Epithelial cell of proximal tubule (primary cell): ENCODE results near the gene AGPAT2. TPM values are rescaled to one million over a fixed set of nuclear protein-coding genes. Genes with fewer than 3 reads are reported as not detected.

ENCODE experiments used
- DNase-seq: peaks from one replicate; pipeline ENCODE4 v3.0.0-alpha.2; 2011; ENCODE audit warnings: low read depth
- H3K4me3 ChIP-seq: 2 replicates; pipeline ENCODE4 v1.5.1; 2011; ENCODE audit warnings: low read depth, mild to moderate bottlenecking, low read length
- total RNA-seq: library from RNA; depleted of rRNA; stranded (reverse); fragments of >200 nt; gene quantifications from 2 replicates; pipeline ENCODE4 v1.2.3, GENCODE V29; 2015
- TF ChIP-seq, protein P1 (sequence below): conservative IDR thresholded peaks from 2 replicates; pipeline ENCODE4 v1.5.1; 2012; ENCODE audit warnings: low read depth, mild to moderate bottlenecking, low read length

The AGPAT2 gene
- total RNA-seq, 1 donor from 2014 or later, result 40.5 TPM

DNA sequence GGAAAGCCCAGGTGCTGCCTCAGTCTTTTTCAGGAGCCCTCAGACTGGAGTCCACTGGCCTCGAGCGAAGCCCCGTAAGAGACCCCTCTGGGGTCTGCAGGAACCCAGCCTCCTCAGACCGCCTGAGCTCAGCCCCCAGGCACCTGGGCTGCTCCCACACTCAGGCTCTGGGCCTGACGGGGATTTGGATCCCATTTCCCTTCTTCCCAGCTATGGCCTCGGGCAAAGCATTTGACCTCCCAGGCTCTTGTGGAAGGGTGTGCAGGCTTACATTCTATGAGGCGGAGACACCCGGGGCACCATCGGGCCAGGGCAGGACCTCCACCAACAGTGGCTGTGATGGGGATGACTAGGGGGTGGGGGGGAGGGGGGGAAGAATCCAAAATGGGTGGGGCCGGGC lies 4.5 kb downstream of the AGPAT2 start:
- TF ChIP-seq, protein P1, sequence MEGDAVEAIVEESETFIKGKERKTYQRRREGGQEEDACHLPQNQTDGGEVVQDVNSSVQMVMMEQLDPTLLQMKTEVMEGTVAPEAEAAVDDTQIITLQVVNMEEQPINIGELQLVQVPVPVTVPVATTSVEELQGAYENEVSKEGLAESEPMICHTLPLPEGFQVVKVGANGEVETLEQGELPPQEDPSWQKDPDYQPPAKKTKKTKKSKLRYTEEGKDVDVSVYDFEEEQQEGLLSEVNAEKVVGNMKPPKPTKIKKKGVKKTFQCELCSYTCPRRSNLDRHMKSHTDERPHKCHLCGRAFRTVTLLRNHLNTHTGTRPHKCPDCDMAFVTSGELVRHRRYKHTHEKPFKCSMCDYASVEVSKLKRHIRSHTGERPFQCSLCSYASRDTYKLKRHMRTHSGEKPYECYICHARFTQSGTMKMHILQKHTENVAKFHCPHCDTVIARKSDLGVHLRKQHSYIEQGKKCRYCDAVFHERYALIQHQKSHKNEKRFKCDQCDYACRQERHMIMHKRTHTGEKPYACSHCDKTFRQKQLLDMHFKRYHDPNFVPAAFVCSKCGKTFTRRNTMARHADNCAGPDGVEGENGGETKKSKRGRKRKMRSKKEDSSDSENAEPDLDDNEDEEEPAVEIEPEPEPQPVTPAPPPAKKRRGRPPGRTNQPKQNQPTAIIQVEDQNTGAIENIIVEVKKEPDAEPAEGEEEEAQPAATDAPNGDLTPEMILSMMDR, result no peak
- no peak overlapping the region for H3K4me3 ChIP-seq
- DNase-seq, result no peak

DNA sequence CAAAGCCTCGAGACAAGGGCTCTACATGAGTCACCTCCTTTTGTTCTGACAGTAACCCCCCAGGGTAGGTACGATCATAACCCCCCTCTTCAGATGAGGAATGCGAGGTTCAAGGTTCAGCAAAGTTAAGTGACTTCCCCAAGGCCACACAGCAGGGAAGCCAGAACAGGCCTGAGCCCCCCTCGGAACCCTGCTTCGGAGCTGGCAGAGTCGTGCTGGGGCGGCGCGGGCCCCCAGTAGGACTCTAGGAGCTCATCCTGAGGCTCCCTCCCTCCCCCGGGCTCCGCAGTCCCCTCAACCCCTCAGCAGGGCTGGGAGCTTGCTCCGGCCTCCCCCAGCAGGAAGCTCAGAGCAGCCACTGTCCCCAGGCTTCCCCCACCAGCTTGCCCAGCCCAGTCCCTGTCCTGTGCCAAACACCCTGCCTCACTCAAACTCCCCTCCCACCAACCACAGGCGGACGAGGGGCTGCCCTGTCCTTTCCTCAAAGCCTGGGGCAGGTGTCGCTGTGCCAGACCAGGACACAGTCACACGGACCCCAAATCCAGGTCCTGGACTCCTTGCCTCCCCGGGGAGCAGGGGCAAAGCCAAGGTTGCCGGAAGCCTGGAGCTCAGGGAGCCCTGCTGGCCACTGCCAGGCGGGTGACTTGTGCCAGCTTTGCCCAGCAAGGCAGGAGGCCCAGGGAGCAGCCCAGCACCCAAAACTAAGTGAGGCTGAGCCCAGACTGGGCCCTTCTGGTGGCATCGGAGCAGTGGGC lies 5.1 kb downstream of the AGPAT2 start:
- no peak overlapping the region for H3K4me3 ChIP-seq
- TF ChIP-seq, protein P1, result no peak

DNA sequence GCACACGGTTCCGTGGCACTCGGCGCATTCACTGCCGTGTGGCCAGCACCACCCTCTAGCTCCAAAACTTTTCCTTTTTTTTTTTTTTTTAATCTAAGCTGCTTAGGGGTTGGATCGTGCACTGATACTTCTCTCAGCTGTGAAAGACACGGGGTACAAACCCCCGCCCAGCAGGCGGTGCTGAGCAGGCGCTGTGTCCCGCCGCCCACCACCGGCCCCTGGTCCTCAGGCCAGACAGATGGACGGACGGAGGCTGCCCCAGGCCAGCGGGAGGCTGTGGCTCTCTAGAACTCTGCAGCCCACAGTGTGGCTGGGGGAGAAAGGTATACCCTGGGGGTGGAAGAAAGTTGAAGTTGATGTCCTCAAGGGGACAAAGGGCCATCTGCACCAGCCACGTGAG lies 6.2 kb downstream of the AGPAT2 start:
- DNase-seq, result no peak
- no peak overlapping the region for H3K4me3 ChIP-seq
- TF ChIP-seq, protein P1, result no peak

More for the DNA sequence above, 5.1 kb downstream of the AGPAT2 start:
- DNase-seq, result no peak

DNA sequence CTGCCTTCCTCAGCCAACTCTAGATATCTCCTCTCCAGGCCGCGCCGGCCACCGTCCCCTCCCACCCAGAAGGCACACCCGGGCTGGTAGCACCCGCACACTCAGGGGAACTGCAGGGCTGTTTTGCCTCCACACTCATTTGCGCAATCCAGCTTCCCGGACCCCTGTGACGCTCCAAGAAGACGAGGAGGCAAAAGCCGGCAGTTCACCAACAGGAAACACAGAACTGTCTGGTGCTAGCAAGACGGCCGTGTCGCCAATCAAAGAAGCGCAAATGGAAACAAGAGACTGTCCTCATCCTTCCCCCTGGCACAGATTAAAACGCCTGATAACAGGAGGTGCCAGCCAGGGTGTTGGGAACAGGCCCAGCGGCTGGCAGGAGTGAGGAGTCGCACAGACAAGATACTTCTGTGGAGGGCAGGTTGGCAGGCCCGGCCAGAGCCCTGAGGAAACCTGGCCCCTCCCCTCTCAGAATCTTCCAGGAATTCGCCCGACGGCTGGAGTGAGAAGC lies 7.8 kb downstream of the AGPAT2 start:
- DNase-seq, result no peak
- TF ChIP-seq, protein P1, result no peak
- no peak overlapping the region for H3K4me3 ChIP-seq

DNA sequence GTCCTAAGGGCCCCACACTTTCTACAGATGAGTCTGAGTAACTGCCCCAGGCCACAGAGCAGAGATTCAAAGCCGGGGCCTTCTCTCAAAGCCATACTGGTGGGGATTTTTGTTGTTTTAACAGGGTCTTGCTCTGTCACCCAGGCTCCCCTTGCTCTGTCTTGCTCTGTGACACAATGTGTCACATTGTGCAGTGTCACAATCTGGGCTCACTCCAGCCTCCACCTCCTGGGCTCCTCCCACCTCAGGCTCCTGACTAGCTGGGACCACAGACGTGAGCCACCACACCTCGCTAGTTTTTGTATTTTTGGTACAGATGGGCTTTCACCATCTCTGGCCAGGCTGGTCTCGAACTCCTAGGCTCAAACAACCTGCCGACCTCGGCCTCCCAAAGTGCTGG lies 8.6 kb downstream of the AGPAT2 start:
- no peak overlapping the region for H3K4me3 ChIP-seq
- no peak for DNase-seq
- TF ChIP-seq, protein P1, result no peak

DNA sequence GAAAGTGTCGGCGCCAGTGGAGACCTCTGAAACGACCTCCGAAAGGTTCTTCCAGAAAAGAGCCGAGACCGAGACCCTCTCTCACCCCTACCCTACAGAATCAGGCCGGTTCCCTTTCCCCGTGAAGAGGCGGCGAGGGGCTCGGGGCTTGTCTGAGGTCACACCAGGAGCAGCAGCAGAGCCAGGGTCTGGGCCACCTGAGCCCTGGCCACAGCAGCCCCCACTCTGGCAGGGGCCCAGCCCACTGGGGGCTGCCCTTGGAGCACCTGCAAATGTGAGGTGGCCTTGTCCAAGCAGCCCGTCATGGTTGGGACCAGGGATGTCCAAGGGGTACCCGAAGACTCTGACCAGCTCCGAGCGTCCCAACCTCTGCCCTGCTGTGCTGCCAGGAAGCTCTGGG lies 9.2 kb downstream of the AGPAT2 start:
- DNase-seq, result no peak
- TF ChIP-seq, protein P1, result no peak
- H3K4me3 ChIP-seq, result no peak overlapping the region

DNA sequence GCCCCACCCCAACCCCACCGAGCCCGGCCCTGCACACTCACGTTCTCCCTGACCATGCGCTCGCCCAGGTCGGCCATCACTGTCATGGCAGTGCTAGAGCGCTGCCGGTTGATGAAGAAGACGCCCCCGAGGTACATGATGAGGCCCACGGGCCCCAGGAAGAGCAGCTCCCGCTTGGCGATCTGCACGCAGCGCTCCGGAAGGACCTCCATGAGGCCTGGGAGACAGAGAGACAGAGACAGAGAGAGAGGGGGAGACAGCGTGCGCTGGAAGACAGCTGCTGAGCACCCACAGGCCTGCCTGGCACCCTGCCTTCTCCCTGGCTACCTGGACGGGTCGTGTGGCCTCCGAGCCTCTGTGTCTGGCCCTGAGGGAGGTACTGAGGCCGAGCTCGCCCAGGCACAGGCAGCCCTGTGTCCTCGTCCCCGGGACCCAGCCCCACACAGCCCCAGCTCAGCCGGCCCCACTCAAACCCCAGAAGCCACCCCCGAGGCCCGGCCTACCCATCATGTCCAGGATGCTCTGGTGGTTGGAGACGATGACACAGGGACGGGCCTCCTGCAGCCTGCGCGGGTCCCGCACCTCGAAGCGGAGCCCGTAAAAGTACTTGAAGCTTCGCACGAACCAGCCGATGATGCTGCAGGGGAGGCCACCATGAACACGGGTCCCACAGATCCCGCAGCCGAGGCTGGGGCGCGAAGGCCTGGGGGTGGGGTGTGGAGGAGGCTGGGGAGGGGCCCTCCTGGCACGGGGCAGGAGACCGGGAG lies 10.2 kb downstream of the AGPAT2 start:
- DNase-seq, result no peak

More for the DNA sequence above, 10.2 kb downstream of the AGPAT2 start:
- TF ChIP-seq, protein P1, result no peak
- no peak overlapping the region for H3K4me3 ChIP-seq
